Germinal center (tissue), 1 donor: ENCODE data around the gene HRG.
"Not testable (repeated sequence)": the region's sequence is repeated elsewhere in the genome, so short reads cannot be mapped to it uniquely, and the experiment has no call there.

Source experiments
- DNase-seq: peaks from one replicate; pipeline ENCODE4 v3.0.0; 2012; ENCODE audit warnings: mixed read lengths, low spot score

HRG gene

GRCh38 chr3:186665625-186666188 is at the start of gene HRG:
Gene HRG (plus strand): TSS chr3:186666014. CDS start chr3:186666032, 18 bp downstream.
- no peak for DNase-seq

GRCh38 chr3:186616299-186616617 is 49.6 kb upstream of the HRG start:
- no peak for DNase-seq

- peak; percentile 89 for DNase-seq
These were observed 48.5 kb upstream of the HRG start for GRCh38 chr3:186617036-186617946.

GRCh38 chr3:186618318-186618938 is 47.4 kb upstream of the HRG start:
- no peak for DNase-seq

GRCh38 chr3:186619787-186620212 is 46.0 kb upstream of the HRG start:
- DNase-seq: no peak

- no peak for DNase-seq
These were observed 45.4 kb upstream of the HRG start for GRCh38 chr3:186620213-186621092.

GRCh38 chr3:186621894-186622650 is 43.7 kb upstream of the HRG start:
- no peak for DNase-seq

GRCh38 chr3:186622651-186623310 is 43.0 kb upstream of the HRG start:
- DNase-seq: no peak

- DNase-seq: no peak
These were observed 41.2 kb upstream of the HRG start for GRCh38 chr3:186624598-186624997.

- no peak for DNase-seq
These were observed 40.2 kb upstream of the HRG start for GRCh38 chr3:186625600-186626042.

- DNase-seq: no peak
These were observed 39.5 kb upstream of the HRG start for GRCh38 chr3:186626254-186626847.

- no peak for DNase-seq
These were observed 37.9 kb upstream of the HRG start for GRCh38 chr3:186627852-186628414.

GRCh38 chr3:186628756-186629155 is 37.1 kb upstream of the HRG start:
- DNase-seq: no peak

GRCh38 chr3:186630950-186631641 is 34.7 kb upstream of the HRG start:
- no peak for DNase-seq

GRCh38 chr3:186633481-186633880 is 32.3 kb upstream of the HRG start:
- DNase-seq: no peak

- DNase-seq: not testable (repeated sequence)
These were observed 31.6 kb upstream of the HRG start for GRCh38 chr3:186634207-186634606.

GRCh38 chr3:186635532-186635931 is 30.3 kb upstream of the HRG start:
- no peak for DNase-seq

- no peak for DNase-seq
These were observed 29.3 kb upstream of the HRG start for GRCh38 chr3:186636536-186636935.

GRCh38 chr3:186637686-186638085 is 28.1 kb upstream of the HRG start:
- no peak for DNase-seq
